HEK293 (cell line): ENCODE data around the gene TNNI3K.

ENCODE experiments used
- CTCF ChIA-PET: fragments of 350-600 bp; formaldehyde crosslinking; extraction: SDS; loops from one replicate; lab custom pipeline; 2021; ENCODE audit warnings: antibody characterized with exemption; lab: Yijun Ruan, JAX
- POLR2A ChIA-PET: fragments of 300-600 bp; formaldehyde crosslinking; extraction: SDS; loops from one replicate; lab custom pipeline; 2020; ENCODE audit warnings: antibody characterized with exemption, inconsistent platforms; lab: Yijun Ruan, JAX
- H3K27ac ChIP-seq: fragments of 200-500 bp; sonication (Bioruptor generic); 2 replicates; pipeline ENCODE4 v1.5.1; 2014; ENCODE audit warnings: low read depth, low read length, control low read depth, inconsistent platforms; ENCODE audit errors: extremely low read depth
- H3K36me3 ChIP-seq, 2 experiments: fragments of 200-500 bp in 1 of 2; sonication (Bioruptor generic) in 1 of 2; 1 replicate in 1 of 2; 2 replicates in 1 of 2; pipeline ENCODE4 v1.5.1; 2014 to 2017; ENCODE audit warnings: inconsistent platforms in 2 of 2, low read length in 2 of 2; ENCODE audit not compliant: control insufficient read depth in 2 of 2, insufficient read depth in 1 of 2
- H3K4me1 ChIP-seq: fragments of 200-500 bp; sonication (Bioruptor generic); 2 replicates; pipeline ENCODE4 v1.5.1; 2014; ENCODE audit warnings: mild to moderate bottlenecking, low read length, inconsistent platforms; ENCODE audit not compliant: control insufficient read depth, insufficient read depth
- H3K4me3 ChIP-seq: 2 replicates; pipeline ENCODE4 v1.5.1; 2011; ENCODE audit warnings: low read depth, mild to moderate bottlenecking, control low read depth, low read length, moderate library complexity
- H3K9me3 ChIP-seq: fragments of 200-500 bp; sonication (Bioruptor generic); 2 replicates; pipeline ENCODE4 v1.5.1; 2014; ENCODE audit warnings: low read depth, low read length, inconsistent platforms; ENCODE audit not compliant: control insufficient read depth, insufficient read depth
- GLIS1 ChIP-seq: fragments of 450-650 bp; formaldehyde crosslinking; IDR thresholded peaks from 2 replicates; pipeline ENCODE4 v1.5.1; 2016; ENCODE audit warnings: missing biosample characterization, missing genetic modification characterization
- GLIS2 ChIP-seq: fragments of 450-650 bp; formaldehyde crosslinking; IDR thresholded peaks from 2 replicates; pipeline ENCODE4 v1.5.1; 2016; ENCODE audit warnings: missing biosample characterization, missing genetic modification characterization
- IKZF3 ChIP-seq: fragments of 450-650 bp; IDR thresholded peaks from 2 replicates; pipeline ENCODE4 v1.5.0; 2018; ENCODE audit warnings: missing biosample characterization, mild to moderate bottlenecking, missing genetic modification characterization, moderate library complexity
- KLF9 ChIP-seq: fragments of 450-650 bp; formaldehyde crosslinking; IDR thresholded peaks from 2 replicates; pipeline ENCODE4 v1.5.1; 2016; ENCODE audit warnings: missing biosample characterization, missing genetic modification characterization, low read depth
- MEIS1 ChIP-seq: sonication (generic); formaldehyde crosslinking; IDR thresholded peaks from 2 replicates; pipeline ENCODE4 v1.8.1; 2022; ENCODE audit warnings: missing genetic modification reagents, mild to moderate bottlenecking, borderline replicate concordance
- MZF1 ChIP-seq: fragments of 450-650 bp; formaldehyde crosslinking; IDR thresholded peaks from 2 replicates; pipeline ENCODE4 v1.5.1; 2017; ENCODE audit warnings: missing biosample characterization, missing genetic modification characterization, borderline replicate concordance
- RBAK ChIP-seq: fragments of 450-650 bp; formaldehyde crosslinking; IDR thresholded peaks from 2 replicates; pipeline ENCODE4 v1.5.1; 2016; ENCODE audit warnings: missing biosample characterization, missing genetic modification characterization
- REST ChIP-seq: fragments of 450-650 bp; formaldehyde crosslinking; IDR thresholded peaks from 2 replicates; pipeline ENCODE4 v1.5.1; 2016; ENCODE audit warnings: missing biosample characterization, missing genetic modification characterization
- WT1 ChIP-seq: fragments of 450-650 bp; formaldehyde crosslinking; IDR thresholded peaks from 2 replicates; pipeline ENCODE4 v1.5.1; 2016; ENCODE audit warnings: missing biosample characterization, missing genetic modification characterization
- ZBTB8A ChIP-seq: fragments of 450-650 bp; formaldehyde crosslinking; IDR thresholded peaks from 2 replicates; pipeline ENCODE4 v1.5.1; 2016; ENCODE audit warnings: missing biosample characterization, missing genetic modification characterization
- ZFP3 ChIP-seq: fragments of 450-650 bp; formaldehyde crosslinking; IDR thresholded peaks from 2 replicates; pipeline ENCODE4 v1.5.1; 2016; ENCODE audit warnings: low read depth, missing biosample characterization, missing genetic modification characterization
- ZNF2 ChIP-seq: fragments of 450-650 bp; formaldehyde crosslinking; IDR thresholded peaks from 2 replicates; pipeline ENCODE4 v1.5.1; 2016; ENCODE audit warnings: missing biosample characterization, missing genetic modification characterization
- ZNF24 ChIP-seq: fragments of 450-650 bp; formaldehyde crosslinking; IDR thresholded peaks from 2 replicates; pipeline ENCODE4 v1.5.1; 2016; ENCODE audit warnings: missing biosample characterization, missing genetic modification characterization
- ZNF280D ChIP-seq: fragments of 450-650 bp; formaldehyde crosslinking; IDR thresholded peaks from 2 replicates; pipeline ENCODE4 v1.5.1; 2016; ENCODE audit warnings: missing biosample characterization, missing genetic modification characterization
- ZNF302 ChIP-seq: fragments of 450-650 bp; formaldehyde crosslinking; IDR thresholded peaks from 2 replicates; pipeline ENCODE4 v1.5.1; 2016; ENCODE audit warnings: missing biosample characterization, missing genetic modification characterization, low read depth
- ZNF362 ChIP-seq: fragments of 450-650 bp; formaldehyde crosslinking; IDR thresholded peaks from 2 replicates; pipeline ENCODE4 v1.5.1; 2016; ENCODE audit warnings: missing biosample characterization, missing genetic modification characterization
- ZNF37A ChIP-seq: fragments of 450-650 bp; IDR thresholded peaks from 2 replicates; pipeline ENCODE4 v1.5.1; 2018; ENCODE audit warnings: missing biosample characterization, missing genetic modification characterization
- ZNF398 ChIP-seq: fragments of 450-650 bp; formaldehyde crosslinking; IDR thresholded peaks from 2 replicates; pipeline ENCODE4 v1.5.1; 2017; ENCODE audit warnings: missing biosample characterization, missing genetic modification characterization
- ZNF529 ChIP-seq: fragments of 450-650 bp; formaldehyde crosslinking; IDR thresholded peaks from 2 replicates; pipeline ENCODE4 v1.5.1; 2017; ENCODE audit warnings: missing genetic modification characterization, missing biosample characterization; ENCODE audit not compliant: insufficient replicate concordance
- ZNF549 ChIP-seq: fragments of 450-650 bp; IDR thresholded peaks from 2 replicates; pipeline ENCODE4 v1.5.1; 2018; ENCODE audit warnings: missing biosample characterization, missing genetic modification characterization, mild to moderate bottlenecking, inconsistent platforms, moderate library complexity
- ZNF555 ChIP-seq: fragments of 450-650 bp; formaldehyde crosslinking; conservative IDR thresholded peaks from 2 replicates; pipeline ENCODE4 v1.5.1; 2017; ENCODE audit warnings: missing biosample characterization, mild to moderate bottlenecking, missing genetic modification characterization, inconsistent platforms
- ZNF626 ChIP-seq: fragments of 450-650 bp; sonication (Bioruptor Pico); formaldehyde crosslinking; IDR thresholded peaks from 2 replicates; pipeline ENCODE4 v1.5.1; 2018; ENCODE audit warnings: missing biosample characterization, missing genetic modification characterization, inconsistent platforms
- ZNF670 ChIP-seq: fragments of 450-650 bp; formaldehyde crosslinking; IDR thresholded peaks from 2 replicates; pipeline ENCODE4 v1.5.1; 2016; ENCODE audit warnings: missing biosample characterization, missing genetic modification characterization, low read depth

Gene TNNI3K

GRCh38 chr1:74407902-74408301 lies 172.7 kb downstream of the TNNI3K start:
- Histone ChIP-seq H3K27ac (no peak overlapping the region), H3K9me3 (no peaks in the 10 kb centered on the region), H3K36me3 (no peaks in the 10 kb centered on the region), H3K4me1 (no peaks in the 10 kb centered on the region), H3K4me3 (no peak overlapping the region)
- CTCF ChIA-PET = no interaction called here
- TF ChIP-seq ZNF555 = no peak
- TF ChIP-seq ZNF302 (tag by site-specific recombination) = no peak
- no peak for TF ChIP-seq ZNF37A (tag by site-specific recombination)
- TF ChIP-seq WT1 (tag by site-specific recombination) = no peak
- TF ChIP-seq MZF1 (tag by site-specific recombination) = no peak
- no peak for TF ChIP-seq ZNF626 (tag by site-specific recombination)
- no peak for TF ChIP-seq RBAK (tag by site-specific recombination)
- TF ChIP-seq REST (tag by site-specific recombination) = no peak
- TF ChIP-seq ZNF549 = no peak
- no peak for TF ChIP-seq GLIS1 (tag by site-specific recombination)
- TF ChIP-seq GLIS2 (tag by site-specific recombination) = no peak
- no peak for TF ChIP-seq ZNF670 (tag by site-specific recombination)
- TF ChIP-seq ZNF24 (tag by site-specific recombination) = no peak
- no peak for TF ChIP-seq ZFP3 (tag by site-specific recombination)
- no peak for TF ChIP-seq IKZF3 (tag by site-specific recombination)
- no peak for TF ChIP-seq KLF9 (tag by site-specific recombination)
- no peak for TF ChIP-seq ZNF2
- no peak for TF ChIP-seq ZNF362 (tag by site-specific recombination)
- no peak for TF ChIP-seq ZNF398
- TF ChIP-seq ZNF529 (tag by site-specific recombination) = no peak
- POLR2A ChIA-PET = no interaction called here

- no peaks in the 10 kb centered on the region for H3K9me3 ChIP-seq
- H3K27ac ChIP-seq = no peak overlapping the region
- no peak overlapping the region for H3K4me3 ChIP-seq
- ChIA-PET CTCF (no interaction called here), POLR2A (no interaction called here)
- H3K4me1 ChIP-seq = no peaks in the 10 kb centered on the region
- no peaks in the 10 kb centered on the region for H3K36me3 ChIP-seq
- TF ChIP-seq ZNF280D = no peak
- TF ChIP-seq ZNF362 (tag by site-specific recombination) = no peak
- no peak for TF ChIP-seq MEIS1 (CRISPR knock-in tag)
- no peak for TF ChIP-seq ZBTB8A
Measured at GRCh38 chr1:74412244-74412643, 177.1 kb downstream of the TNNI3K start.
